Mesenteric fat pad (tissue), 1 donor: ENCODE measurements around the gene CSH1. TPM values are rescaled to one million over a fixed set of nuclear protein-coding genes. Genes with fewer than 3 reads are reported as not detected.
"Not testable (repeated sequence)": the region's sequence is repeated elsewhere in the genome, so short reads cannot be mapped to it uniquely, and the experiment has no call there.

ENCODE experiments used
- DNase-seq: peaks from one replicate; pipeline ENCODE4 v3.0.0-alpha.2; 2020; ENCODE audit warnings: low spot score
- long read RNA-seq: library from polyadenylated mRNA; unstranded; transcript quantifications from one replicate; pipeline ENCODE4 v2.0.0, GENCODE V29; 2020
- total RNA-seq: library from RNA; stranded (reverse); fragmentation: NEBNext Ultra II Directional; extraction: Animal tissue kit (Norgen Biotek cat#: 25700); gene quantifications from one replicate; pipeline ENCODE4 v1.2.1, GENCODE V29; 2021
- donor health status: DM: yes; HTN: yes; CAD: no.

CSH1 gene
- total RNA-seq: not detected
- long read RNA-seq: 0 reads

DNA sequence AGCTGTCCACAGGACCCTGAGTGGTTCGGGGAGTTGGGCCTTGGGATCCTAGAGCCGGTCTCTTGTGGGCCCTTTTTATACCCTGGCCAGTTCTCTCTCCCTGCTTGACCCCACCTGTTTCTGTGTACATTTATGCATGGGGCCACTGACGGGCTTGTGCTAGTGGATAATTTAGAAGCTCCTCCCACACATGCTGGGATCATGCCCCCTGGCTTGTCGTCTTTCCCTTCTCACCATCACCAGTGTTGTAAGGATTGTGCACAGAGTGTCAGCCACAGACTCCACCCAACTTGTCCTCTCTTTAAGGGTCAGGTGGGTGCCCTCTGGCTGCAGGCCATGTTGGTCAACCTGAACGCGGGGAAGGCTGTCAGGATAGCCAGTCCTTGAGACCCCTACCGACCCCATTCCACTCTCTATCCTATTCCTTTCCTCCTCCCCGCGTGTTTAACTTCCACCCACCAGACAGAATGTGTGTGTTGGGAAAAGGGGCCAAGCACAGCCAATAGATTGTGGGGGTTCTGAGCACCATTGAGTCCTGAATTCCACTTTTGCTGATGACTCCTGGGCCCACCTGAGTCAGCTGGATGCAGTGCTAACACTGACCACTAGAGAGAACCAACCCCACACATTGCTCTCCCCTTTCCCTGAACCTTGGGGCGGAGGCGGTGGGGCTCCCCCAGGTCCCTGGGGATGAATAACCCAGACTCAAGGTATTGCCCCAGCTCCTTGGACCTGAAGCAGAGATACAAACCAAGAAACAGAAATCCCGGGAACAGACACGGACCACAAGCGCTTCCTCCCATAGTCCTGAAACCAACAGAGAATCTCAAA is at the start of gene CSH1:
Gene CSH1, minus strand, starts transcription at position 51 of the 831 bp plus-strand sequence. CDS start 63 bp downstream, outside the sequence.
- not testable (repeated sequence) for DNase-seq

DNA sequence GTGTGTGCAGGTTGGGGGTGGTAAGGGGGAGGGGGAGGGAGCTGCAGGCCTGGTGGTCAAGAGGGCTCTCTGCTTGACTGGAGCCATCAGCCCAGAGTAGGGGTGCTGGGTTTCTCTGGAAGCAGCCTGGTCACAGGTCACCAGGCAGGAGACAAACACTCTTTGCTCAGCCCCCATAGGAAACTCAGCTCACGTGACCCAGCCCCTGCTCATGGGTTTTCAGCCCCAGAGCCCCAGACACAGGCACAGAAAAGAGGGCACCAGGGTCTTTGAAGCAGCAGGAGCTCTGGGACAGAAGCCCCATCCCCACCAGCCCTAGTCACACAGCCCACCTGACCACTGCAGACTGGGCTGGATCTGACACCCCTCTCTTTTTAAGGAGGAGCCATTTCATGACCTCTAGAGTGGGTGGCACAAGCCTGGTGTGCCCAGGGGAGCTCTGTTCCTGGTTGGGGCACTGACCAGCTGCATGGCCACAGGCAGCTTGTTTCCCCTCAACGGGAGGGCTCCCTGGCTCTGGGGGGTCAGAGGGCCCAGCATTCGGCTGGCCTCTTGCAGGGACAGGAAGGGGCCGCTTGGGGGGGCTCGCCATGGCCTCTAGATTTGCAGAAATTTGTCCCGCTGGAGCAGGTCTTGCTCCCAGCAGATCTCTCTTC is 49.5 kb upstream of the CSH1 start:
- DNase-seq: no peak

- DNase-seq: no peak
These were observed 48.5 kb upstream of the CSH1 start for GRCh38 chr17:63944736-63945499.

DNA sequence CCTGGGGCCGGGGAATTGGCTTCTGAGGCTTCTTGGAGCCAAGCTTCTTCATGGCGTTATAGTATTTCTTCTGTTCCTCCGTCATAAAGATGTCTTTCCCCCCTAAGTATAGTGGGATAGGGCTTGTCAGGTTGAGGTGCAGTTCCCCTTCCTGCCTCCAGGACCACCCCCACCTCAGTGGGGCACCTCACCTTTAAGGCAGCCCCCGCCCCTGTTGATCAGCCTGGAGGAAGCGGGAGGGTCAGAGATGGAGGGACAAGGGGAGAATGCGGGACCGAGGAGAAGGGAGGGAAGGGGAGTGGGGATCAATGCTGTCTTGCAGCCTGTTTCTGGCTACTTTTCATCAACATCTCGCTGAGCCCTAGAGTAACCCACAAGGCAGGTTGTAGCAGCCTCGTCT is 47.4 kb upstream of the CSH1 start:
- DNase-seq: no peak

- DNase-seq: no peak
These were observed 46.1 kb upstream of the CSH1 start for GRCh38 chr17:63942309-63942985.

DNA sequence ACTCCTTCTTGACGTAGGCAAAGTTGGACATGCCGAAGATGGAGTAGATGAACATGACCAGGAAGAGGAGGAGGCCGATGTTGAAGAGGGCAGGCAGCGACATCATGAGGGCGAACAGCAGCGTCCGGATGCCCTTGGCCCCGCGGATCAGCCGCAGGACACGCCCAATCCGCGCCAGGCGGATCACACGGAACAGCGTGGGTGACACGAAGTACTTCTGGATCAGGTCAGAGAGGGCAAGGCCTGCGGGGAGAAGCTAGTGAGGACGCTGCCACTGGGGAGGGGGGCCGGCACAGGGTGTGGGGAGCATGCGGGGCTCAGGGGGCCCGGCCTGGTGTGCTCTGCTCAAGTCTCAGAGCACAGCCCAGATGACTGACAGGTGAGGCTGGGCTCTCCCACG is 45.4 kb upstream of the CSH1 start:
- DNase-seq: no peak

GRCh38 chr17:63941162-63941561 is 44.8 kb upstream of the CSH1 start:
- no peak for DNase-seq

DNA sequence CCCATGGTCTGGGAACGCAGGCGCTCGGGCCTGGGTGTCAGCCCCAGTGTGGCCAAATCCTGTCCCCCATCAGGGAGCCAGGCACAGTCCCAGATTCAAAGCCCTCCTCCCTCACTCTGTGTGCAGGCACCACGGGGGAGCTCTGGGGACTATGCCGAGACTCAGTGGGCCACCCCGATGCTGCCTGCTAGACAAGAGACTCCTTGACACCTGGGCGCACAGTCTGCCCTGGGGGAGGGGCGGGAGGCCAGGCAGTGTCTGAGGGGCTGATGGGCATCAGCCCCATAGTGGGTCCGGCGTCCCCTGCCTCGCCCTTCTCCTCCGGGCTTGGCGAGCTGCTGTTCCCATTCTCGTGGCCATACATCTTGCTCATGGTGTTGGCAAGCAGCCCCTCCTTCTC is 44.2 kb upstream of the CSH1 start:
- no peak for DNase-seq

DNA sequence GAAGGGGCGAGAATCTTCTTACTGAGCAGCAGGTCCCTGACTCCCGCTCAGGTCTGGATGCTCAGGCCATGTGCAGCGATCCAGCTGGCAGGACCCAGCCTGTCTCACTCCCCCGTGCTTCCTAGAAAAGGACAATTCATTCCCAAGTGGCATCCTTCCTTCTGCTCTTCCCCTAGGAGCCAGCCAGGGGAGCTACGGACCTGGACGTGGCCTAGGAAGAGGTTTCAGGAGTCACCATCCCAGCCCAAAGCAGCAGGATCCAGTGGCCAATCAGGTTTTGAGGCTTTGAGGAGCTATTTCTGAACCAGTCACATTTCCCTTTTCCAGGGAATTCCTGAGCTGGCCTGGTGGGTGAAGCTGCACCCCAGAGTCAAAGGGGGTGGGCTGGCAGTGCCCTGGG is 43.5 kb upstream of the CSH1 start:
- no peak for DNase-seq

- DNase-seq: no peak
These were observed 43.0 kb upstream of the CSH1 start for GRCh38 chr17:63939401-63939800.

DNA sequence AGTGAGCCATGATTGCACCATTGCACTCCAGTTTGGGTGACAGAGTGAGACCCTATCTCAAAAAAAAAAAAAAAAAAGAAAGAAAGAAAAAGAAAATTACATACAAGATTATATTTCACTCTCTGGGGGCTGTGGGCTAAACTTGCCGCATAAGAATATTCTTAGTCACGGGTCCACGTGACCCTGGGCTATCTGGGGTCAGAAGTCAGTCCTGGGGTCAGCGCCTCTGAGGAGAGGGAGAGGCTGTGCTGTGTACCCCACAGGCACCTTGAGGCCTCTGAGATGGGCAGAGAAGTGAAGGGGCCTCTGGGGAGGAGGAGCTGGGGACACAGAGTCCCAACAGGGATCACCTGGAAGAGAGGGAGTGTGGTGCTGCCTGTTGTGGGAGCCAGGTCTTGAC is 41.5 kb upstream of the CSH1 start:
- no peak for DNase-seq

GRCh38 chr17:63937319-63937718 is 40.9 kb upstream of the CSH1 start:
- DNase-seq: no peak

DNA sequence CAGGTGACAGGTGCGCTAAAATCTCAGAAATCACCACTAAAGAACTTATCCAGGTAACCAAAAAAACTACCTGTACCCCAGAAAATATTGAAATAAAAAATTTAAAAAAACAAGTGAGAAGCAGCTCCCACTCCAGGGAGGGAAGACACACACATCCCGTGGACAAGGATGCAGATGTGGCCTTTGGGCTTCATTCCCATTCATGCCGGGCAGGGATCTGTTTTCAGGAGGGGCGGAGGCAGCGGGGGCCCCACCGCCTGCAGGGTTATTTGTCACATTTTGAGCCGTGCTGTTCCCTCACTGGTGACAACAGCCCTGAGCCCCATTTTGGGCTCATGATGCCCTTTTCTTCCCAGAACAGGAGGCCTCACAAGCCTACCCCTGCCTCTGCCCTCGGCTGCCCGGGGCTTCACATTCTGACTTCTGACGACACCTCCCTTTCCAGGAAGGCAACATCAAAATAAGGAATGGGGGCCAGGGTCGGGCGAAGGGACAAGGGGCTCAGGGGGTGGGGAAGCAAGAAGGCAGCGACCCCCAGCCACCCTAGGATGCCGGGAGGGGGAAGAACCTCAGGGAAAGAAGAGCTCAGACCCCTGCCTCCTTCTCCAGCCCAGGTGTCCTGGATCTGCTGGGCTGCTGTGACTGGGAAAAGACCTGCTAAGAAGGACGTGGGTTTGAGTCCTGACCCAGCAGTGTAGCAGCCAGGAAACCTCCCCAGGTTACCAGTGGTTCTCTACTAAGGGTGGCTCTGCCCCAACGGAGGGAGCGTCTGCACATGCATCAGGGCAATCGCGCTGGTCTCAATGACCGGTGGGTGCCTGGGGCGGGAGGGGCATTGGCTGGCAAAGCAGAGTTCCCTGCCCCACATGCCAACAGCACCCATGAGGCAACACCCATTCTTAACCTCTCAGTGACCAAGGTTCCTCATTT is 38.1 kb upstream of the CSH1 start:
- no peak for DNase-seq

DNA sequence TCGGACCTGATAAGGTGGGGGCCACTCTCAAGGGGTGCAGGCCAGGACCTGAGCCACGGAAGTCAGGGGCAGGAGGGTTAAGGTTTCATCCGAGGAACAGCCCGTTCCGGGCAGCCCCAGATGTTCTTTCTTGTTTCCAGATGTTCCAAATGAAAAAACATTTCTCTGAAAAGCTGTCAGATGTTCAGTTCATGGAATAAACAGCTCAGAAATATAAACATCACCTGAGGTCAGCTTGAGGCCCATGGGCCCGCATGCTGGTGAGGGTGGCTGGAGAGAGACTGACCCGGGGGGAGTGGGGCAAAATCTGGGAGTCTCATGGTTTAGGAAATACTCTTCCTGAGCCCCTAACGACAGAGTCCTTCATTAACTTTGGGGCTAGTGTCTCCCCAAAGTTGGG is 37.2 kb upstream of the CSH1 start:
- DNase-seq: no peak

GRCh38 chr17:63932721-63933120 is 36.3 kb upstream of the CSH1 start:
- DNase-seq: no peak

DNA sequence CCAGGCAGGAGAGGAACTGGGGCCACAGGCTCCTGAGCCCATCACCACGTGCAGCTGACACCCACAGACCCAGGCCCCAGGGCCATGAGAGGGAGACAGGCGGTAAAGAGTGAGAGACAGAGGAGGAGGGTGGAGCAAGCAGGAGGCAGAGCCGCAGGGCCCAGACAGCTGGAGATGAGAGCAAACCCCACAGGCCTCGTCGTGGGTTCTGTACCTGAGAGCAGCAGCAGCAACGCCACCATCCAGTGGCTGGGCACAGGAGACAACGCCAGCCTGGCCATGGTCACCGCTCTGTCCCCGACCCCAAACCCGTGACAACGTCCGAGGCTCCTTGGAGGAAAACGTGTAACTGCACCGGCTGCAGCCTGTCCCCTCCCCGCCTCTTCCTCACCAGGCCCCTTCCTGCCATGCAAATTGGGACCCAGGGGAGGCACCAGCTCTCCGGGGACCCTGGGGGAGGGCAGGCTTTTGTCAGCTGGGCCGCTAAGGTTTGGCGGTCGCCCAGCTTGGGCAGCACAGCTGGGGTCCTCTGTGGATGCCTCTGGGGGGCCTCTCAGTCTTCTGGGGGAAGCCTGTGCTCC is 35.7 kb upstream of the CSH1 start, which contains the start of gene CD79B:
Gene CD79B, minus strand, starts transcription at position 351 of the 581 bp plus-strand sequence. Its CDS starts 70 bp downstream, at position 281.
- DNase-seq: no peak

DNA sequence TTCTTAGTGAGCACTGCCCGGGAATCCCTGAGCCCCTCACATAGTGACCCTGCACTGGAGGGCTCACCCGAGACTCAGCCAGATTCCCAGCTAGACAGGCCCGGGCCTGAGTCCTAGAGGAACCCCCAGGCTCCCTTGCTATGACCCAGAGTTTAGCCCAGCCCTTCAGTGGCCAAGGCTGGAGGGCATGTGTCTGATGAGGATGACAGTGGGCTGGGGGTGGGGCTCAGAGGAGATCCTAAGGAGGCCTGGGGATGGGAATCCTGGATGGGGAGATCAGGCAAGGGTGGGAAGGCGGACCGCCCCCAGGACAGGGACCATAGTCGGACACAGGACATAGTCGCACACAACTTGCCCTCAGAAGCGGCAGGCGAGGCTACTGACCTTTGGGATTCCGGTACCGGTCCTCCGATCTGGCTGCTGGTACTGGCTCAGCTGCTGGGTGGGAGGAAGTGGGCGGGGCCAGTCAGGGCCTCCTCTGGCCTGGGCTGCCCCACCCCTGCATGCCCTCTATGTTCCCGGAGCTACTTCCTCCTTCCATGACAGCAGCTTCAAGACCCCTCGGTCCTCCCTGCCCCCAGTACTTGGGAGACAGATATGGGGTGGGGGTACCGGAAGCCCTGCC is 34.7 kb upstream of the CSH1 start:
- no peak for DNase-seq

DNA sequence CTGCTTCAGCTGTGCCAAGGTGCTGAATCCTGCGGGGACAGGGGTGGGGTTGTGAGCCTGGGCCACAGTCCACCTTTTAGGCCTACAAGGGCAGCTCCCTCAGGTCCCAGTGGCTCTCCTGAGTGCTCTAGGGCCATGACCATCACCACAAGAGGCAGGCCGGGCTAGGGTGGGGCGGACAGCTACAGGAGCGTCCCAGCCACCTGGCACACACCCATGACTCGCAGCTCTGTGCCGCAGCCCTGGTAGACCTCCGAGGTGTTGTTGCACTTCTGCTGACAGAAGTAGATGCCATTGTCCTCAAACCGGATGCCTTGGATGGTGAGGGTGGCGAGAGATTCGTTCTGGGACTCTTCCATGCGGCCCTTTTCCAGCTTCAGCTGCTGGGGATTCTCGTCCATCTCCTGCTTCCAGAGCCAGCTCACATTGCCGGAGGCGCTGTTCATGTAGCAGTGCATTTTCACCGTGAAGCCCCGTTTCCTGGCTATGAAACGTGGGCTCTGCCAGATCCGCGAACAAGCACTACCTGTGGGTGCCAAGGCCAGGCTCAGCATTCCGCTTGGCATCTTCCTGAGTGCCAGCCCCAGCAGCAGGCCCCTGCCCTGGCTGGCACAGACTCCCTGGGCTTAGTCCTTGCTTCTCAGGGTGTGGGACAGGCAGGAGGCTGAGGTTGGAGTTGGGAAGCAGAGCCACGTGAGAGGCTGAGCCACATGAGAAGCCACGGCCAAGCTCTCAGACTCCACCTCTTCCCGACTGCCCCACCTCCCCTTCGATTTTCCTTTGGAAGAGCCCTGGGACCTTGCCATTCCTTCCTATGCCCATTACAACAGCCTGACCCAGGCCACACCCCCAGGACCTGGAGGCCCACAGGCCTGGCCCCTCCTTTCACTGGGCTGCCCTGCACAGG is 33.7 kb upstream of the CSH1 start:
- DNase-seq: no peak
